Sigmoid colon (tissue), 7 donors: Measurements from ENCODE around the gene COL4A2. TPM values are rescaled to one million over a fixed set of nuclear protein-coding genes. Genes with fewer than 3 reads are reported as not detected.

Experiments used
- DNase-seq: peaks from one replicate; pipeline ENCODE4 v3.0.0-alpha.2; 2019
- H3K27ac ChIP-seq, 4 donors: fragments of 200-600 bp; sonication (generic); one replicate each; pipeline ENCODE4 v1.5.1; 2016 to 2019; ENCODE audit warnings: mild to moderate bottlenecking in 1 of 4
- H3K27me3 ChIP-seq, 3 donors: fragments of 200-600 bp; sonication (generic); one replicate each; pipeline ENCODE4 v1.5.1; 2019; ENCODE audit warnings: mild to moderate bottlenecking in 1 of 3
- H3K36me3 ChIP-seq, 4 donors: fragments of 200-600 bp; sonication (generic); one replicate each; pipeline ENCODE4 v1.5.1; 2016 to 2019
- H3K4me1 ChIP-seq, 4 donors: fragments of 200-600 bp; sonication (generic); one replicate each; pipeline ENCODE4 v1.5.1; 2017 to 2019
- H3K4me3 ChIP-seq, 4 donors: fragments of 200-600 bp; sonication (generic); one replicate each; pipeline ENCODE4 v1.5.1; 2017 to 2019; ENCODE audit warnings: mild to moderate bottlenecking in 2 of 4, moderate library complexity in 1 of 4
- H3K9me3 ChIP-seq, 4 donors: fragments of 200-600 bp in 3 of 4; sonication (generic) in 3 of 4; one replicate each; pipeline versions ENCODE4 v1.5.1 to v1.6.1; 2013 to 2019
- EP300 ChIP-seq, 4 donors: sonication (generic); formaldehyde crosslinking; IDR thresholded peaks; one replicate each; pipeline ENCODE4 v1.6.1; 2017; ENCODE audit warnings: antibody characterized with exemption in 4 of 4
- POLR2A ChIP-seq, 2 donors: fragments of 450-650 bp; IDR thresholded peaks; one replicate each; pipeline ENCODE4 v1.6.1; 2016; ENCODE audit warnings: antibody characterized with exemption in 2 of 2, mild to moderate bottlenecking in 2 of 2, moderate library complexity in 2 of 2
- POLR2AphosphoS5 ChIP-seq, 4 donors: sonication (generic); formaldehyde crosslinking; IDR thresholded peaks; one replicate each; pipeline ENCODE4 v1.6.1; 2017; ENCODE audit warnings: antibody characterized with exemption in 4 of 4
- WGBS, 2 donors: extraction: QIAGEN DNeasy Blood & Tissue Kit; methylation state at CpG; one replicate each; pipeline ENCODE4 v1.1.7; 2013; 5-methylcytosine and 5-hydroxymethylcytosine counted together
- intact Hi-C: fragments of 100-400 bp; cut with DNase I; formaldehyde crosslinking; loops from one replicate; pipeline ENCODE4 v1.15.1; 2023
- polyA plus RNA-seq, 3 donors: library from polyadenylated mRNA; stranded (reverse); fragments of 200-250 nt; gene quantifications; one replicate each; pipeline ENCODE4 v1.2.3, GENCODE V29; 2013
- total RNA-seq, 4 donors: library from RNA; depleted of rRNA; stranded (reverse); fragments of >200 nt; gene quantifications; one replicate each; pipeline ENCODE4 v1.1.0, GENCODE V29; 2016
- TF ChIP-seq, protein P1 (sequence below), 4 experiments: fragments of 450-650 bp in 3 of 4; fragments of 200-600 bp in 1 of 4; IDR thresholded peaks; one replicate each; pipeline ENCODE4 v1.5.1; 2016 to 2019; ENCODE audit warnings: antibody characterized with exemption in 4 of 4, mild to moderate bottlenecking in 3 of 4, moderate library complexity in 2 of 4
- donor health status: healthy with polysubstance abuse.
- donor health status: Bipolar disorder and iron deficiency.
- donor health status: healthy.

The COL4A2 gene
- total and polyA plus RNA-seq, 7 donors, result 24.0 to 1,039 (median 306) TPM

DNA sequence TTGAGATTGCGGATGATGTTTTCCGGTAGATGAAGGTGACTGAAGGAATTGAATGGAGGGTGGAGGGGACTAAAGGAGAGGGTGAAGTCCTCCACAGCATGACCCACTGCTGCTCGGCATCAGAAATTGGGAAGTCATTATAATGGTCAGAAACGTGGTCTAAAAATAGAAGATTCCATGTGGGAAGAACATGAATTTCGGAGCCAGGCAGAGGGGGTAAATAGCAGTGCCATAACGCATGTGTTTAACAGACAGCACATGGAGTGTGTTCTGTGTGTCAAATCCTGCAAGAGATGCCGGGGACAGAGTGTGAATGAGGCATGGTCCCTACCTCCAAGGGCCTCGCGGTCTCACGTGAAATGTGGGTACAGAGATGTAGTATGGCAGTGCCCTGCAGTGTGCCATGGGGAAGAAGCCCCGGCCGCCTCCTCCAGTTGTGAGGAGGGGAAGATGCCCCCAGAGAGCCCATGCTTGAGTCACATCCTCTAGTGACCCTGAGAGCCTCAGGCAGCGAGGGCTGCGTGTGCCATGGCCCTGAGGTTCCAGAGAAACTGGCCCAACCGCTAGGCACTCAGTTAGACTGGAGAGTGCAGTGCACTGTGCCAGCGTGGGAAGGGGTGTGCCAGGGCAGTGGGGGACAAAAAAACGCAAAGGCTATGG is 106.1 kb downstream of the COL4A2 start:
- DNase-seq, result no peak
- Histone ChIP-seq H3K4me1 (peaks cover 5 to 93% (median 90%) of the 10 kb centered on the region in 4 donors), H3K36me3 (peaks cover 0 to 15% (median 0%) of the 10 kb centered on the region in 4 donors), H3K27me3 (no peaks in the 10 kb centered on the region), H3K27ac (peak overlapping the region; percentile 87 to 98 (median 90)), H3K9me3 (no peaks in the 10 kb centered on the region), H3K4me3 (no peak overlapping the region)
- TF ChIP-seq POLR2AphosphoS5 (IDR thresholded peaks at IDR 0.05), result no peak
- TF ChIP-seq, protein P1, sequence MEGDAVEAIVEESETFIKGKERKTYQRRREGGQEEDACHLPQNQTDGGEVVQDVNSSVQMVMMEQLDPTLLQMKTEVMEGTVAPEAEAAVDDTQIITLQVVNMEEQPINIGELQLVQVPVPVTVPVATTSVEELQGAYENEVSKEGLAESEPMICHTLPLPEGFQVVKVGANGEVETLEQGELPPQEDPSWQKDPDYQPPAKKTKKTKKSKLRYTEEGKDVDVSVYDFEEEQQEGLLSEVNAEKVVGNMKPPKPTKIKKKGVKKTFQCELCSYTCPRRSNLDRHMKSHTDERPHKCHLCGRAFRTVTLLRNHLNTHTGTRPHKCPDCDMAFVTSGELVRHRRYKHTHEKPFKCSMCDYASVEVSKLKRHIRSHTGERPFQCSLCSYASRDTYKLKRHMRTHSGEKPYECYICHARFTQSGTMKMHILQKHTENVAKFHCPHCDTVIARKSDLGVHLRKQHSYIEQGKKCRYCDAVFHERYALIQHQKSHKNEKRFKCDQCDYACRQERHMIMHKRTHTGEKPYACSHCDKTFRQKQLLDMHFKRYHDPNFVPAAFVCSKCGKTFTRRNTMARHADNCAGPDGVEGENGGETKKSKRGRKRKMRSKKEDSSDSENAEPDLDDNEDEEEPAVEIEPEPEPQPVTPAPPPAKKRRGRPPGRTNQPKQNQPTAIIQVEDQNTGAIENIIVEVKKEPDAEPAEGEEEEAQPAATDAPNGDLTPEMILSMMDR (IDR thresholded peaks at IDR 0.05), result no peak
- TF ChIP-seq POLR2A (IDR thresholded peaks at IDR 0.05), result no peak
- no peak for TF ChIP-seq EP300 (IDR thresholded peaks at IDR 0.05)
- 84 to 90% methylated on average over 17 of the region's 17 CpGs for WGBS, 2 donors
- intact Hi-C loops, result loop anchor here (2.0 kb wide), 1 partner anchor 74 kb away; no protein-coding TSS in a partner anchor

DNA sequence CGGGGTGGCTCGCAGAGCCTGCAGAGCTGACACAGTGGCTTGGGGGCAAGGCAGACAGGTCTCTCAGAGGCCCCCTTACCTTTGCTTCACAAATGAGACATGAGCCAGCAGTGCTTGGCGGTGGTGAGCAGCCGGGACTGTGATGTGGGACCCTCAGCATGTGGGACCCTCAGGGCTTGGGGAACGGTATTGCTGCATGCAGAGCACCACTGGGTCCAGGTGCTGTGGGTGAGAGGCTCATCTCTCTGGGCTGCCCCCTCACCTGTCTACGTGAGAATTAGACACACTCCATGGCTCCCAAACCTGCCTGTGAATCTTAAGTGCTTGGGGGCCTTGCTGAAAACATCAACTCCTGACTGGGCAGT is 106.6 kb downstream of the COL4A2 start:
- no peak for DNase-seq
- Histone ChIP-seq H3K9me3 (no peaks in the 10 kb centered on the region), H3K27me3 (no peaks in the 10 kb centered on the region), H3K36me3 (peaks cover 0 to 15% (median 0%) of the 10 kb centered on the region in 4 donors), H3K4me3 (no peak overlapping the region), H3K27ac (peak overlapping the region; percentile 87 to 98 (median 90)), H3K4me1 (peaks cover 6 to 94% (median 91%) of the 10 kb centered on the region in 4 donors)
- TF ChIP-seq POLR2A (IDR thresholded peaks at IDR 0.05) (no peak), POLR2AphosphoS5 (IDR thresholded peaks at IDR 0.05) (no peak), EP300 (IDR thresholded peaks at IDR 0.05) (no peak)
- TF ChIP-seq, protein P1 (IDR thresholded peaks at IDR 0.05), result no peak
- 77 to 88% methylated on average over 6 of the region's 6 CpGs for WGBS, 2 donors
- intact Hi-C loops, result loop anchor here (2.0 kb wide), 1 partner anchor 75 kb away; no protein-coding TSS in a partner anchor

DNA sequence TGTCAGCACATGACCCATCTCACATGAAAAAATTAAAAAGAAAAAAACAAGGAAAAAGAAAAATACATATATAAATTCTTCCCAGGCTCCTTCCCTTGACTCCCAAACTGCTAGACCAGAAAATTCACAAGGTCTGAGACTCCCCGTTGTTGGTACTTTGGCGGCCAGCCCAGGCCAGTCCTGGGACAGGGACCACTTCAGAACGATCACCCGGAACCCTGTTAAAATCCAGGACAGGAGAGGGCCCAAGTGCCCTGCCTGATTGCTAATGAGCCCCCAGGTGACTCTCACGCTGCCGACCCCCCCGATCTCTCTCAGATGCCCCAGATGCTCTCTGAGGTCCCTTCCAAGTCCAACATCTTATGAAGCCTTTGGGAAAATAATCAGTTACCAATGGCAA is 107.2 kb downstream of the COL4A2 start:
- Histone ChIP-seq H3K27me3 (no peaks in the 10 kb centered on the region), H3K4me3 (no peak overlapping the region), H3K9me3 (no peaks in the 10 kb centered on the region), H3K27ac (peak overlapping the region; percentile 87 to 98 (median 90)), H3K36me3 (peaks cover 0 to 13% (median 0%) of the 10 kb centered on the region in 4 donors), H3K4me1 (peaks cover 6 to 96% (median 92%) of the 10 kb centered on the region in 4 donors)
- no peak for DNase-seq
- WGBS, 2 donors, result 87 to 93% methylated on average over 7 of the region's 7 CpGs
- intact Hi-C loops, result no loop called here
- TF ChIP-seq POLR2A (IDR thresholded peaks at IDR 0.05) (no peak), EP300 (IDR thresholded peaks at IDR 0.05) (no peak), POLR2AphosphoS5 (IDR thresholded peaks at IDR 0.05) (no peak)
- TF ChIP-seq, protein P1 (IDR thresholded peaks at IDR 0.05), result no peak

DNA sequence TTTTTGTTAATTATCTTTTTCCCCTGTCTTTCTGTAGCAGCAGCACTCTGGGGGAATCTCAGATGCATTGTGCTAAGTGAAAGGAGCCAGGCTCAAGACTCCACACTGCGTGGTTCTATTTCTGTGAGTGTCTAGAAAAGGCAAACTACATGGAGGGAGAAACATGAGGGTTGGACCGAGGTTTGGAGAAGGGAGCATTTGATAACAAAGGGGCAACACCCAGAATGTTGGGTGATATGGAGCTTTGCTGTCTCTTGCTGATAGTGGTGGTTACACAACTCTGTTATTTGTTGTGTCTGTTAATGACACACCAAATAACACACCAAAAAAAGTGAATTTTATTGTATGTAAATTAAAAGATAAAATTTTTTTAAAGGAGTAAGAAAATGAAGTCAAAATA is 107.8 kb downstream of the COL4A2 start:
- no peaks in the 10 kb centered on the region for H3K27me3 ChIP-seq
- peak overlapping the region; percentile 87 to 98 (median 90) for H3K27ac ChIP-seq
- no peaks in the 10 kb centered on the region for H3K9me3 ChIP-seq
- no peak for TF ChIP-seq EP300 (IDR thresholded peaks at IDR 0.05)
- no peak for TF ChIP-seq POLR2A (IDR thresholded peaks at IDR 0.05)
- TF ChIP-seq, protein P1 (IDR thresholded peaks at IDR 0.05), result no peak
- no peak for TF ChIP-seq POLR2AphosphoS5 (IDR thresholded peaks at IDR 0.05)
- WGBS, 2 donors, result 88 to 89% methylated on average over 2 of the region's 2 CpGs
- no peak overlapping the region for H3K4me3 ChIP-seq
- no peak for DNase-seq
- H3K36me3 ChIP-seq, result peaks cover 0 to 11% (median 0%) of the 10 kb centered on the region in 4 donors
- H3K4me1 ChIP-seq, result peaks cover 6 to 95% (median 89%) of the 10 kb centered on the region in 4 donors
- intact Hi-C loops, result no loop called here
